Progenitor cell of endocrine pancreas (in vitro differentiated cells): Measurements from ENCODE around the gene TMEM184B. TPM values are rescaled to one million over a fixed set of nuclear protein-coding genes. Genes with fewer than 3 reads are reported as not detected.

Experiments used
- DNase-seq: peaks from one replicate; pipeline ENCODE4 v3.0.0; 2021; ENCODE audit warnings: low spot score; ENCODE audit not compliant: unreplicated experiment
- H3K27ac Mint-ChIP-seq: 2 replicates; pipeline ENCODE4 v1.8.0; 2021; ENCODE audit warnings: mild to moderate bottlenecking, moderate library complexity, mixed read lengths
- H3K27me3 Mint-ChIP-seq: 2 replicates; pipeline ENCODE4 v1.8.0; 2021; ENCODE audit warnings: mixed read lengths
- H3K36me3 Mint-ChIP-seq: 2 replicates; pipeline ENCODE4 v1.8.0; 2022; ENCODE audit warnings: mixed read lengths; ENCODE audit not compliant: insufficient read depth
- H3K4me1 Mint-ChIP-seq: 2 replicates; pipeline ENCODE4 v1.8.0; 2021; ENCODE audit warnings: low read depth, mixed read lengths
- H3K4me3 Mint-ChIP-seq: 2 replicates; pipeline ENCODE4 v1.8.0; 2021; ENCODE audit warnings: low read depth, mild to moderate bottlenecking, moderate library complexity, mixed read lengths
- H3K9me3 Mint-ChIP-seq: 2 replicates; pipeline ENCODE4 v1.8.0; 2021; ENCODE audit warnings: low read depth, mixed read lengths
- total RNA-seq: library from RNA; stranded (reverse); gene quantifications from 2 replicates; pipeline ENCODE4 v1.2.1, GENCODE V29; 2021
- TF ChIP-seq, protein P1 (sequence below): fragments of 200-600 bp; sonication (generic); IDR thresholded peaks from one replicate; pipeline ENCODE4 v1.5.0; 2021; ENCODE audit warnings: antibody characterized with exemption, mild to moderate bottlenecking; ENCODE audit not compliant: unreplicated experiment

TMEM184B gene
- total RNA-seq, 1 donor from 2014 or later = 71.7 TPM

DNA sequence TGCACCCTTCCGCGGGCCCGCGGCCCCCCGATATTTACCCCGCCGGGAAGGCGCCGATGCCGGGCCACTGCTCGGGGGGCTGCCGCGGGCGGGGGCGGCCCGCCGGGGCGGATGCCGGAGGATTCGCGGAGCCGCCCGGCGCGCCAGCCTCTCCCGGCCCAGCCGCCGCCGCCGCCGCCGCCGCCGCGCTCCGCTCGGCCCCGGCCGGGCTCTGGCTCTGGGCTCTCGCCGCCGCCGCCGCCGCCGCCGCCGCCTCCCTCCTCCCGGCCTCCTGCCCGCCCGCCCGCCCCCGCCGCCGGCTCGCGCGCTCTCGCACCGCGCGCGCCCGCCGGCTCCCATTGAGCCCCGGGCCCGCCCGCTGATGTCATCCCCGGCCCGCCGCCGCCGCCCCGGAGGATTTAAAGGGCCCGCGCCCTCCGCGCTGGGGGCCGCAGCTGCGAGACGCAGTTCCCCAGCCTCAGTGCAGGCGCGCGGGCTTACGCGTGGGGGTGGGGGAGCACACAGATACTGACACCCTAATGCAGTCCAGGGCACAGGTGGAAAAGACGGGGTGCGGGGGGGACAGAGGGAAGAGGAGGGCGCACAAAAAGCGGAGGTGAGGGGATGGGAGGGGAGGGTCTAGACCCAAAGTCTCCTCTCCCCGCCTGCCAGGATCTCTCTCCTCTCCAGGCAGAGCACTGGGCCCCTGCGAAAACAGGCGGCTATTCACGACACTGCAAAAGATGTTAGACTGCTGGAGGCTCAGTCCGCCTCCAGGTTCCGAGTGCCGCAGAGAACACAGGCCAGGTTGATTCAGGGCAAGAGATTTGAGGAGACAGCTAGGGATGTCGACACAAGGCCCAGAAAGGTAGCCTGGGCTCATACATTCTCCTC, 44.5 kb upstream of the TMEM184B start, which contains the start of gene CSNK1E:
TSS of gene CSNK1E (minus strand) at position 312 of the 873 bp plus-strand sequence. CDS start 3,276 bp downstream, outside the sequence.
- H3K4me1 Mint-ChIP-seq = peaks cover 32% of the 10 kb centered on the region

GRCh38 chr22:38316364-38317121, 43.7 kb upstream of the TMEM184B start:
- H3K36me3 Mint-ChIP-seq = peaks cover 5% of the 10 kb centered on the region
- H3K9me3 Mint-ChIP-seq = no peaks in the 10 kb centered on the region
- peak overlapping the region; percentile 96 for H3K4me3 Mint-ChIP-seq
- H3K27me3 Mint-ChIP-seq = peaks cover 6% of the 10 kb centered on the region
- H3K27ac Mint-ChIP-seq = peak overlapping the region; percentile 98
- H3K4me1 Mint-ChIP-seq = peaks cover 32% of the 10 kb centered on the region
- TF ChIP-seq, protein P1, sequence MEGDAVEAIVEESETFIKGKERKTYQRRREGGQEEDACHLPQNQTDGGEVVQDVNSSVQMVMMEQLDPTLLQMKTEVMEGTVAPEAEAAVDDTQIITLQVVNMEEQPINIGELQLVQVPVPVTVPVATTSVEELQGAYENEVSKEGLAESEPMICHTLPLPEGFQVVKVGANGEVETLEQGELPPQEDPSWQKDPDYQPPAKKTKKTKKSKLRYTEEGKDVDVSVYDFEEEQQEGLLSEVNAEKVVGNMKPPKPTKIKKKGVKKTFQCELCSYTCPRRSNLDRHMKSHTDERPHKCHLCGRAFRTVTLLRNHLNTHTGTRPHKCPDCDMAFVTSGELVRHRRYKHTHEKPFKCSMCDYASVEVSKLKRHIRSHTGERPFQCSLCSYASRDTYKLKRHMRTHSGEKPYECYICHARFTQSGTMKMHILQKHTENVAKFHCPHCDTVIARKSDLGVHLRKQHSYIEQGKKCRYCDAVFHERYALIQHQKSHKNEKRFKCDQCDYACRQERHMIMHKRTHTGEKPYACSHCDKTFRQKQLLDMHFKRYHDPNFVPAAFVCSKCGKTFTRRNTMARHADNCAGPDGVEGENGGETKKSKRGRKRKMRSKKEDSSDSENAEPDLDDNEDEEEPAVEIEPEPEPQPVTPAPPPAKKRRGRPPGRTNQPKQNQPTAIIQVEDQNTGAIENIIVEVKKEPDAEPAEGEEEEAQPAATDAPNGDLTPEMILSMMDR = no peak
- peak; percentile 42 for DNase-seq

More for the DNA sequence above, 44.5 kb upstream of the TMEM184B start, which contains the start of gene CSNK1E:
- H3K9me3 Mint-ChIP-seq = no peaks in the 10 kb centered on the region
- peak within 1 kb of the TSS; percentile 98 for H3K27ac Mint-ChIP-seq
- H3K36me3 Mint-ChIP-seq = peaks cover 4% of the 10 kb centered on the region
- H3K4me3 Mint-ChIP-seq = peak within 1 kb of the TSS; percentile 96
- TF ChIP-seq, protein P1 = no peak
- peaks cover 6% of the 10 kb centered on the region for H3K27me3 Mint-ChIP-seq
- DNase-seq = peak; percentile 54

GRCh38 chr22:38315823-38316363, 43.1 kb upstream of the TMEM184B start:
- Mint-ChIP-seq H3K27ac (peak overlapping the region; percentile 98), H3K27me3 (peaks cover 5% of the 10 kb centered on the region), H3K9me3 (no peaks in the 10 kb centered on the region), H3K4me3 (peak overlapping the region; percentile 96), H3K4me1 (peaks cover 33% of the 10 kb centered on the region), H3K36me3 (peaks cover 6% of the 10 kb centered on the region)
- TF ChIP-seq, protein P1 = no peak
- DNase-seq = no peak

DNA sequence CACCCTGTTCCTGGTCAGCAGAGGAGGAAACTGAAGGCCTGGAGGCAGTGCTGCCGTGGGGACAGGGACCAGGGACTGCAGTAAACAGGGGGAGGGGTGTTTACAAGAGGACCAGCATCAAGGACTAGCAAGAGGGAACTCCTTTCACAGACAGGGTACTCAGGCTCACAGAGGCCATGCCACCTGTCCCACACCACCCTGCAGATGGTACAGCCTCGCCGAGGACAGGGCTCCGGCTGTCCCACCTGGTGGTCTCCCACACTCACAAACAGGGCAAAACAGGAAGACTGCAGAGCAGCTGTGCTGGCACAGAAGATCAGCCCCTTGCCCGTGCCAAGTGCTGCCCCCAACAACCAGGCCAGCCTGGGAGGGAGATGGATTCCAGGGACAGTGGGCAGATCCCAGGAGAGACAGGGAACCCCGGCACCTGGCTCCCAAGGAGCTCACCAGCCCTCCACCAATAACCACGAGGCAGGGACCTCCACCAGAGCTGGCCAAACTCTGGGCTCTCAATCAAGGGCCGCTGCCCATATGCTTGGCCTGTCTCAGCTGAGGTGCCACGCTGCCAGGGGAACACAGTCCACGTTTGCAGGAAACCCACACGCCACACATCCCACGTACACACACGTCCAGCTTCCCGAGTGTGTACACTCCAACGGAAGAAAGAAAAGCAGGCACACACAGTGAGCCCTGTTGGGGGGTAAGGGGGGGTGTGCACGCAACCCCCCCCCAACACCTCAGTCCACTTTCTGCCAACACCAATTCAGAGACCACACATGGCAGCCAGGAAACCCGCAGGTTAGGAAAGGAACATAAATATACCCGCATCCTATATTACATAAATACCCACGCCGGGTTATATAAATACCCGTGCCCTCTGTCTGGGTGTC, 42.4 kb upstream of the TMEM184B start:
- H3K9me3 Mint-ChIP-seq = no peaks in the 10 kb centered on the region
- H3K27me3 Mint-ChIP-seq = peaks cover 2% of the 10 kb centered on the region
- H3K4me1 Mint-ChIP-seq = peaks cover 36% of the 10 kb centered on the region
- H3K27ac Mint-ChIP-seq = peak overlapping the region; percentile 98
- peaks cover 6% of the 10 kb centered on the region for H3K36me3 Mint-ChIP-seq
- TF ChIP-seq, protein P1 = no peak
- no peak for DNase-seq
- peak overlapping the region; percentile 96 for H3K4me3 Mint-ChIP-seq
